NCI-H748 (cell line): ENCODE measurements around the gene METTL6.
"Not testable (repeated sequence)": the region's sequence is repeated elsewhere in the genome, so short reads cannot be mapped to it uniquely, and the experiment has no call there.

Source experiments
- DNase-seq: peaks from one replicate; lab custom pipeline; 2025; ENCODE audit not compliant: unreplicated experiment; lab: John Stamatoyannopoulos, UW

The METTL6 gene

GRCh38 chr3:15405448-15406050 lies 21.8 kb downstream of the METTL6 start:
- peak; percentile 29 for DNase-seq

- no peak for DNase-seq
Measured at GRCh38 chr3:15404767-15405166, 22.6 kb downstream of the METTL6 start.

GRCh38 chr3:15403965-15404364 lies 23.4 kb downstream of the METTL6 start:
- DNase-seq, result no peak

GRCh38 chr3:15403495-15403894 lies 23.8 kb downstream of the METTL6 start:
- DNase-seq, result no peak

- no peak for DNase-seq
Measured at GRCh38 chr3:15401936-15402335, 25.4 kb downstream of the METTL6 start.

- DNase-seq, result no peak
Measured at GRCh38 chr3:15399970-15400369, 27.4 kb downstream of the METTL6 start.

- DNase-seq, result not testable (repeated sequence)
Measured at GRCh38 chr3:15398731-15399133, 28.6 kb downstream of the METTL6 start.

- DNase-seq, result not testable (repeated sequence)
Measured at GRCh38 chr3:15393252-15393651, 34.1 kb downstream of the METTL6 start.

- no peak for DNase-seq
Measured at GRCh38 chr3:15391007-15391406, 36.3 kb downstream of the METTL6 start.

GRCh38 chr3:15390460-15390859 lies 36.9 kb downstream of the METTL6 start:
- DNase-seq, result peak; percentile 4

GRCh38 chr3:15388335-15388734 lies 39.0 kb downstream of the METTL6 start:
- DNase-seq, result not testable (repeated sequence)

GRCh38 chr3:15387735-15388134 lies 39.6 kb downstream of the METTL6 start:
- DNase-seq, result no peak

- DNase-seq, result no peak
Measured at GRCh38 chr3:15387171-15387581, 40.2 kb downstream of the METTL6 start.

GRCh38 chr3:15386654-15386955 lies 40.7 kb downstream of the METTL6 start:
- DNase-seq, result not testable (repeated sequence)

GRCh38 chr3:15385901-15386653 lies 41.3 kb downstream of the METTL6 start:
- no peak for DNase-seq

- not testable (repeated sequence) for DNase-seq
Measured at GRCh38 chr3:15385238-15385695, 42.1 kb downstream of the METTL6 start.

GRCh38 chr3:15384510-15385237 lies 42.7 kb downstream of the METTL6 start:
- no peak for DNase-seq

- no peak for DNase-seq
Measured at GRCh38 chr3:15382405-15382923, 44.9 kb downstream of the METTL6 start.

GRCh38 chr3:15380980-15381890 lies 46.1 kb downstream of the METTL6 start:
- DNase-seq, result no peak

- peak; percentile 90 for DNase-seq
Measured at GRCh38 chr3:15377961-15378791, 49.2 kb downstream of the METTL6 start.
